IPS-20b (cell line): ENCODE data around the gene MDN1.

ENCODE experiments used
- H3K27ac ChIP-seq: one replicate; pipeline ENCODE4 v1.5.1; 2013; ENCODE audit warnings: low read length
- H3K27me3 ChIP-seq: 2 replicates; pipeline ENCODE4 v1.6.1; 2013; ENCODE audit warnings: mild to moderate bottlenecking, low read length, inconsistent platforms; ENCODE audit not compliant: insufficient read depth
- H3K36me3 ChIP-seq: 2 replicates; pipeline ENCODE4 v1.6.1; 2013; ENCODE audit warnings: low read depth, mild to moderate bottlenecking, inconsistent platforms, low read length, moderate library complexity; ENCODE audit not compliant: insufficient read depth
- H3K4me1 ChIP-seq: 2 replicates; pipeline ENCODE4 v1.6.1; 2013; ENCODE audit warnings: mild to moderate bottlenecking, control low read depth, inconsistent platforms, low read length, moderate library complexity; ENCODE audit not compliant: insufficient read depth
- H3K4me3 ChIP-seq: 2 replicates; pipeline ENCODE4 v1.5.1; 2013; ENCODE audit warnings: mild to moderate bottlenecking, low read length, inconsistent platforms
- H3K9ac ChIP-seq: 2 replicates; pipeline ENCODE4 v1.6.1; 2013; ENCODE audit warnings: low read depth, mild to moderate bottlenecking, inconsistent platforms, low read length, moderate library complexity
- H3K9me3 ChIP-seq: 2 replicates; pipeline ENCODE4 v1.6.1; 2013; ENCODE audit warnings: mild to moderate bottlenecking, low read depth, low read length, inconsistent platforms; ENCODE audit not compliant: insufficient read depth

Gene MDN1

GRCh38 chr6:89688328-89688727 is 131.3 kb downstream of the MDN1 start:
- no peak overlapping the region for H3K4me3 ChIP-seq
- H3K27me3 ChIP-seq: no peaks in the 10 kb centered on the region
- H3K9ac ChIP-seq: peak overlapping the region; percentile 64; the same call in 1 of the 2 replicates
- H3K4me1 ChIP-seq: peaks cover 40% of the 10 kb centered on the region
- H3K36me3 ChIP-seq: peaks cover 95% of the 10 kb centered on the region
- H3K9me3 ChIP-seq: no peaks in the 10 kb centered on the region
- peak overlapping the region; percentile 53 for H3K27ac ChIP-seq

GRCh38 chr6:89685311-89685710 is 134.3 kb downstream of the MDN1 start:
- Histone ChIP-seq H3K4me3 (no peak overlapping the region), H3K36me3 (peaks cover 93% of the 10 kb centered on the region)

GRCh38 chr6:89682991-89683390 is 136.6 kb downstream of the MDN1 start:
- no peaks in the 10 kb centered on the region for H3K27me3 ChIP-seq
- no peaks in the 10 kb centered on the region for H3K9me3 ChIP-seq
- H3K36me3 ChIP-seq: peaks cover 95% of the 10 kb centered on the region
- H3K4me3 ChIP-seq: no peak overlapping the region
- H3K4me1 ChIP-seq: peaks cover 18% of the 10 kb centered on the region
- no peak overlapping the region for H3K9ac ChIP-seq
- no peak overlapping the region for H3K27ac ChIP-seq

More at GRCh38 chr6:89685311-89685710, 134.3 kb downstream of the MDN1 start:
- Histone ChIP-seq H3K4me1 (peaks cover 18% of the 10 kb centered on the region), H3K27ac (no peak overlapping the region), H3K9me3 (no peaks in the 10 kb centered on the region), H3K27me3 (no peaks in the 10 kb centered on the region), H3K9ac (no peak overlapping the region)

- H3K9me3 ChIP-seq: no peaks in the 10 kb centered on the region
- H3K4me3 ChIP-seq: no peak overlapping the region
- H3K36me3 ChIP-seq: peaks cover 95% of the 10 kb centered on the region
Measured at GRCh38 chr6:89681983-89682564, 137.5 kb downstream of the MDN1 start.

GRCh38 chr6:89680551-89680950 is 139.0 kb downstream of the MDN1 start:
- Histone ChIP-seq H3K27ac (peak overlapping the region; percentile 84), H3K9ac (peak overlapping the region; percentile 52; the same call in 1 of the 2 replicates), H3K9me3 (no peaks in the 10 kb centered on the region), H3K27me3 (no peaks in the 10 kb centered on the region), H3K4me1 (peaks cover 22% of the 10 kb centered on the region), H3K4me3 (no peak overlapping the region), H3K36me3 (peaks cover 95% of the 10 kb centered on the region)

More at GRCh38 chr6:89681983-89682564, 137.5 kb downstream of the MDN1 start:
- Histone ChIP-seq H3K9ac (no peak overlapping the region), H3K27me3 (no peaks in the 10 kb centered on the region), H3K4me1 (peaks cover 22% of the 10 kb centered on the region), H3K27ac (no peak overlapping the region)

DNA sequence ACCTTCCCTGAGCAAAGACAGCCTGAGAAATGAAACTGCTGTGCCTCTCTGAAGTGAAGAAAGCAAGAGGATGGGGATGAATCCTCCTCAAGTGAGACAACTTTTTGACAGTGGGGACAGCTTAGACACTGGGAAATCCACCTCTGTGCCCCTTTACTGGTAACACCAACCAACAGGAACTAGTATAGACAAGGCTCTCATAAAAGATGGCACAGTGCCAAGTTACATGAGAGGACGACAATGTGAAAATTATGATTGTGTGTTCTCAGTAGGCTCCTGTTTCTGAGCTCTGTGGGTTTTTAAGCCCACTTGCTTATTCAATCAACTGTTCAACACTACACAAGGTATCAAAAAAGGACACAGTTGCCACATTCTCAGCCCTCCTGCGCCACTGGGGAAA is 139.4 kb downstream of the MDN1 start:
- Histone ChIP-seq H3K9me3 (no peaks in the 10 kb centered on the region), H3K36me3 (peaks cover 95% of the 10 kb centered on the region), H3K4me1 (peaks cover 22% of the 10 kb centered on the region), H3K27me3 (no peaks in the 10 kb centered on the region), H3K4me3 (no peak overlapping the region), H3K9ac (peak overlapping the region; percentile 52; the same call in 1 of the 2 replicates), H3K27ac (peak overlapping the region; percentile 84)

- Histone ChIP-seq H3K4me1 (peaks cover 22% of the 10 kb centered on the region), H3K9me3 (no peaks in the 10 kb centered on the region), H3K27ac (peak overlapping the region; percentile 84), H3K27me3 (no peaks in the 10 kb centered on the region), H3K36me3 (peaks cover 95% of the 10 kb centered on the region), H3K9ac (peak overlapping the region; percentile 52; the same call in 1 of the 2 replicates), H3K4me3 (peak overlapping the region; percentile 34; the same call in 1 of the 2 replicates)
Measured at GRCh38 chr6:89679215-89680120, 140.1 kb downstream of the MDN1 start.

- Histone ChIP-seq H3K4me1 (peaks cover 22% of the 10 kb centered on the region), H3K36me3 (peaks cover 95% of the 10 kb centered on the region), H3K27ac (peak overlapping the region; percentile 84)
Measured at GRCh38 chr6:89678531-89678930, 141.1 kb downstream of the MDN1 start.

GRCh38 chr6:89675949-89676748 is 143.4 kb downstream of the MDN1 start:
- H3K27me3 ChIP-seq: no peaks in the 10 kb centered on the region
- no peak overlapping the region for H3K9ac ChIP-seq
- H3K4me1 ChIP-seq: peaks cover 22% of the 10 kb centered on the region
- no peak overlapping the region for H3K4me3 ChIP-seq
- no peaks in the 10 kb centered on the region for H3K9me3 ChIP-seq
- H3K36me3 ChIP-seq: peaks cover 97% of the 10 kb centered on the region
- no peak overlapping the region for H3K27ac ChIP-seq

More at GRCh38 chr6:89678531-89678930, 141.1 kb downstream of the MDN1 start:
- H3K9me3 ChIP-seq: no peaks in the 10 kb centered on the region
- peak overlapping the region; percentile 23; the same call in 1 of the 2 replicates for H3K4me3 ChIP-seq
- H3K27me3 ChIP-seq: no peaks in the 10 kb centered on the region
- H3K9ac ChIP-seq: peak overlapping the region; percentile 3; the same call in 1 of the 2 replicates

DNA sequence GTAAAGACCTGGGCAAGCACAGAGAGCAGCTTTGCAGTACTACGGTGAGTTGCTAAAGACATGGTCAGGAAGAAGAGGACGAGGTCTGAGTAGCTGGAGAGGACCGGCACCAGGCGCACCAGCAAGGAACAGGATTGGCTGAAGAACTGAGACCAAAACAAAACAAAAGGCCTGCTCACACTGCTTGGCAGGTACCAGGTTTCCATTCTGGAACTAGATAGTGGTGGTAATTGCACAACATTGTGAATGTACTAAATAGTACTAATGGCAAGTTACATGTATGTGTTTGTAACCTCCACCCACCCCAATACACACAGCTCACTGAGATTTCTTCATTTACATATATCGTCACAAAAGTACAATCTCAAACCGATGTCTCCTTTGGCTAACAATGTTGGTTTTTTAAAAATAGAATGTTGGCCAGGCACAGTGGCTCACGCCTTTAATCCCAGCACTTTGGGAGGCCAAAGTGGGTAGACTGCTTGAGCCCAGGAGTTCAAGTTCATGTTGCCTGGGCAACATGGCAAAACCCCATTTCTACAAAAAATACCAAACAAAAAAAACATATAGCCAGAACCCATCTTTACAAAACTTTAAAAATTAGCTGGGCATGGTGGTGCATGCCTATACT is 148.5 kb downstream of the MDN1 start:
- Histone ChIP-seq H3K36me3 (peaks cover 87% of the 10 kb centered on the region), H3K27me3 (no peaks in the 10 kb centered on the region), H3K4me3 (no peak overlapping the region), H3K4me1 (peaks cover 21% of the 10 kb centered on the region), H3K27ac (no peak overlapping the region), H3K9ac (no peak overlapping the region), H3K9me3 (no peaks in the 10 kb centered on the region)

GRCh38 chr6:89669002-89669401 is 150.6 kb downstream of the MDN1 start:
- Histone ChIP-seq H3K27ac (no peak overlapping the region), H3K4me3 (no peak overlapping the region), H3K9me3 (no peaks in the 10 kb centered on the region), H3K4me1 (peaks cover 21% of the 10 kb centered on the region), H3K36me3 (peaks cover 87% of the 10 kb centered on the region), H3K27me3 (no peaks in the 10 kb centered on the region), H3K9ac (peak overlapping the region; percentile 9; the same call in 1 of the 2 replicates)
